Measurements from ENCODE around the gene NCBP2.

The NCBP2 gene

GRCh38 chr3:196886144-196886543, 56.2 kb downstream of the NCBP2 start:
- in situ Hi-C loops (cut with MboI; ENCODE audit: low sequenced_read_pairs) = no loop called here

Data from HL-60/S4 (cell line).